Measurements from ENCODE around the gene RIMS4.

DNA sequence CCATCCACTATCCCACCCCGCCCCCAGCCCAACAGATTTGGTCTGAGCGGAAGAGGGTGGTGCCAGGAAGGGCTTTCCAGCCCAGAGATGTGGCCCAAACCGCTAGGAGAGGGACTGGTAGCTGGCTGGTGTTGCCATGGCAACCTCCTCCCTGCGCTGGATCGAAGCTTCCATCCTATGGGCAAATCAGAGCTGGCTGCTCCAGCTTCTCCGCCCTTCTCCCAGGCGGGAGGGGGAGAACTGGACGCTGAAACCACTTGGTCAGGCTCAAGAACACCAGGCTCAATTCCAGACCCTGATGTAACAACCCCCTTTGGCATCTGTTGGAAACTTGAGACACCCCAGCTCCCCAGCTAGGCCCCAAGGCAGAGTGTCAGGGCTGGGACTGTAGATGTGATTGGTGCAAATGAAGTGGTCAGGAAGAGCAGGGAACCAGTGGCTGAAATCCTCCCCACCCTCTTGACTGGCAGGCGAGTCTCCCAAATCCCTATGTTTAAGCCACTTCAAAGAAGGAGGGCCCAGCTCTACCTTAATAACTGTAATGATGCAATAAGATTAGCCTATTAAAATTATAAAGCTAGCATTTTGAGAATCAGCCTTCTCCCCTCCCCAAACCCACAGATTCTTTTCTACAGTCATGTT lies 4.2 kb downstream of the RIMS4 start:
- TF ChIP-seq, protein P1, sequence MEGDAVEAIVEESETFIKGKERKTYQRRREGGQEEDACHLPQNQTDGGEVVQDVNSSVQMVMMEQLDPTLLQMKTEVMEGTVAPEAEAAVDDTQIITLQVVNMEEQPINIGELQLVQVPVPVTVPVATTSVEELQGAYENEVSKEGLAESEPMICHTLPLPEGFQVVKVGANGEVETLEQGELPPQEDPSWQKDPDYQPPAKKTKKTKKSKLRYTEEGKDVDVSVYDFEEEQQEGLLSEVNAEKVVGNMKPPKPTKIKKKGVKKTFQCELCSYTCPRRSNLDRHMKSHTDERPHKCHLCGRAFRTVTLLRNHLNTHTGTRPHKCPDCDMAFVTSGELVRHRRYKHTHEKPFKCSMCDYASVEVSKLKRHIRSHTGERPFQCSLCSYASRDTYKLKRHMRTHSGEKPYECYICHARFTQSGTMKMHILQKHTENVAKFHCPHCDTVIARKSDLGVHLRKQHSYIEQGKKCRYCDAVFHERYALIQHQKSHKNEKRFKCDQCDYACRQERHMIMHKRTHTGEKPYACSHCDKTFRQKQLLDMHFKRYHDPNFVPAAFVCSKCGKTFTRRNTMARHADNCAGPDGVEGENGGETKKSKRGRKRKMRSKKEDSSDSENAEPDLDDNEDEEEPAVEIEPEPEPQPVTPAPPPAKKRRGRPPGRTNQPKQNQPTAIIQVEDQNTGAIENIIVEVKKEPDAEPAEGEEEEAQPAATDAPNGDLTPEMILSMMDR (IDR thresholded peaks at IDR 0.05): no peak
- TF ChIP-seq EP300 (IDR thresholded peaks at IDR 0.05) (no peak), POLR2A (IDR thresholded peaks at IDR 0.05) (no peak)

All from ovary (tissue), 3 donors.